ENCODE data around the gene CD79A.

GRCh38 chr19:41860419-41861115, 16.5 kb upstream of the CD79A start:
- TF ChIP-seq EZH2 (IDR thresholded peaks at IDR 0.05; ENCODE audit: borderline replicate concordance, low read length) (no peak), CTCF (conservative IDR thresholded peaks at IDR 0.05 in 1 of 2, IDR thresholded peaks at IDR 0.05 in 1 of 2; ENCODE audit: extremely low read depth in 1 of 2, insufficient read depth in 1 of 2, low read depth in 1 of 2, low read length in 2 of 2) (no peak)
